Activated CD4-positive, alpha-beta memory T cell treated with anti-CD3 and anti-CD28 coated beads, Interleukin-2, amount 10 ng/mL, durations not matched to agents 7 days and 5 days (primary cell): ENCODE measurements around the gene DEGS2. TPM values are rescaled to one million over a fixed set of nuclear protein-coding genes. Genes with fewer than 3 reads are reported as not detected.

ENCODE experiments used
- CTCF ChIA-PET: fragments of 350-600 bp; sonication (Branson Sonifier 250); formaldehyde crosslinking; loops from one replicate; lab custom pipeline; 2021; ENCODE audit warnings: antibody characterized with exemption, inconsistent platforms; lab: Charles Lee
- POLR2A ChIA-PET: fragments of 350-600 bp; sonication (Branson Sonifier 250); formaldehyde crosslinking; loops from one replicate; lab custom pipeline; 2021; ENCODE audit warnings: antibody characterized with exemption; lab: Charles Lee
- DNase-seq: peaks from one replicate; pipeline ENCODE4 v3.0.0-alpha.2; 2020
- H3K27ac Mint-ChIP-seq: one replicate; pipeline ENCODE4 v1.8.0; 2021; ENCODE audit warnings: mild to moderate bottlenecking, mixed read lengths
- H3K27me3 Mint-ChIP-seq: one replicate; pipeline ENCODE4 v1.8.0; 2021; ENCODE audit warnings: mixed read lengths
- H3K36me3 Mint-ChIP-seq: one replicate; pipeline ENCODE4 v1.8.0; 2021; ENCODE audit warnings: low read depth, mixed read lengths
- H3K4me1 Mint-ChIP-seq: one replicate; pipeline ENCODE4 v1.8.0; 2021; ENCODE audit warnings: mixed read lengths
- H3K4me3 Mint-ChIP-seq: one replicate; pipeline ENCODE4 v1.8.0; 2021; ENCODE audit warnings: mild to moderate bottlenecking, mixed read lengths
- H3K9me3 Mint-ChIP-seq: one replicate; pipeline ENCODE4 v1.8.0; 2021; ENCODE audit warnings: mixed read lengths
- total RNA-seq, 2 experiments: library from RNA; stranded (reverse); gene quantifications; one replicate each; pipeline ENCODE4 v1.2.3, GENCODE V29; 2021

DEGS2 gene
- total RNA-seq, 2 experiments from 2014 or later: 0.20 to 0.25 TPM

DNA sequence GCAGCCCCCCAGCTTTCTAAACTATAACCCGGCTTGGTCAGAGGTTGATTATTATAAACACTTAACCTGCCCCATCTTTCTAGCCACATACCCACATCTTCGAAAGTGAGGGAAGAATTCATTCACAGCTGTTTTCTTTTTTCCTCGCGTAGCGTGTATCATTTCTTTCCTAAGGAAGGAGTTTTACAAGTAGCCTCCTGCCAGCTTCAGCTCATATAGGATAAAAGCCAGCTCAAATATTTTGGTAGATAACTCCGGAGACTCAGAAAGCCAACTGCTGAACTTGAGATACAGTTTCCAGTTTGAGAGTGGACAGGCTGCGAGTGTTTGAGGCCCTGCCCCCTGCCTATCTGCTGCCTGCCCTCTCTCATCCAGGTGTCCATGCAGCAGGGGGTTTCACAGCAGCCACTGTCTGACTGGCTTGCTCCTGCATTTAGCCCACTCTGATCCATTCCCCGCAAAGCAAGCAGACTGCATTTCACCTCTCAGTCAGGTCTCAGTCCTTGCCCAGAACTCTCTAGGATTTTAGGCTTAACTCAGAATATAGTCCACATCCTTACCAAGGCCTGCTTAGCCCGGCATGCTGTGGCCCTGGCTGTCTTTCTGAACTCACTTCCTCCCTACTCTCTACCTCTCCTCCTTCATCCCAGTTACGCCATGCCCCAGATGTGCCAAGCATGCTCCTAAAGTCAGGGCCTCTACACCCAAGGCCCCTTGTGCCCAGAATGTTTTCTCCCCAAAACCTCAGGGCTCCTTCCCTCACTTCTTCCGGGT is 47.3 kb downstream of the DEGS2 start:
- POLR2A ChIA-PET: interaction anchor here (1.1 to 58.4 kb wide), 4 partner anchors 10 to 51 kb away, joined by 3 to 1586 read pairs (median 4); partner anchors contain the start of gene EVL
- Mint-ChIP-seq H3K36me3 (peaks cover 81% of the 10 kb centered on the region), H3K4me1 (peaks cover 37% of the 10 kb centered on the region), H3K4me3 (no peak overlapping the region), H3K27me3 (no peaks in the 10 kb centered on the region), H3K27ac (peak overlapping the region; percentile 47), H3K9me3 (no peaks in the 10 kb centered on the region)
- no peak for DNase-seq
- CTCF ChIA-PET: interaction anchor here (1.0 to 28.0 kb wide), 4 partner anchors 9 to 55 kb away, joined by 3 to 563 read pairs (median 4); partner anchors contain the start of gene EVL

- POLR2A ChIA-PET: interaction anchor here (1.2 to 58.4 kb wide), 4 partner anchors 8 to 50 kb away, joined by 3 to 1586 read pairs (median 4); partner anchors contain the start of gene EVL
- DNase-seq: no peak
- H3K9me3 Mint-ChIP-seq: no peaks in the 10 kb centered on the region
- H3K36me3 Mint-ChIP-seq: peaks cover 83% of the 10 kb centered on the region
- H3K4me3 Mint-ChIP-seq: no peak overlapping the region
- H3K4me1 Mint-ChIP-seq: peaks cover 46% of the 10 kb centered on the region
- CTCF ChIA-PET: interaction anchor here (1.4 to 28.0 kb wide), 2 partner anchors 10 to 35 kb away, joined by 3 to 563 read pairs; partner anchors contain the start of gene EVL
- no peaks in the 10 kb centered on the region for H3K27me3 Mint-ChIP-seq
- H3K27ac Mint-ChIP-seq: peak overlapping the region; percentile 19
Measured at GRCh38 chr14:100110816-100111215, 48.6 kb downstream of the DEGS2 start.

GRCh38 chr14:100109594-100109955 is 49.9 kb downstream of the DEGS2 start:
- peaks cover 86% of the 10 kb centered on the region for H3K36me3 Mint-ChIP-seq
- no peaks in the 10 kb centered on the region for H3K27me3 Mint-ChIP-seq
- no peaks in the 10 kb centered on the region for H3K9me3 Mint-ChIP-seq
- H3K27ac Mint-ChIP-seq: peak overlapping the region; percentile 40
- POLR2A ChIA-PET: interaction anchor here (1.4 to 58.4 kb wide), 4 partner anchors 13 to 49 kb away, joined by 3 to 1586 read pairs (median 36); partner anchors contain the start of gene EVL
- H3K4me1 Mint-ChIP-seq: peaks cover 58% of the 10 kb centered on the region
- H3K4me3 Mint-ChIP-seq: no peak overlapping the region
- CTCF ChIA-PET: interaction anchor here (2.8 to 28.0 kb wide), 2 partner anchors 34 to 128 kb away, joined by 27 to 563 read pairs; partner anchors contain the start of gene EVL
- no peak for DNase-seq

GRCh38 chr14:100108840-100109593 is 50.4 kb downstream of the DEGS2 start:
- H3K4me1 Mint-ChIP-seq: peaks cover 63% of the 10 kb centered on the region
- POLR2A ChIA-PET: interaction anchor here (0.9 to 58.4 kb wide), 7 partner anchors 10 to 138 kb away, joined by 3 to 1586 read pairs (median 5); partner anchors contain the start of gene EVL
- peaks cover 87% of the 10 kb centered on the region for H3K36me3 Mint-ChIP-seq
- CTCF ChIA-PET: interaction anchor here (1.3 to 28.0 kb wide), 8 partner anchors 9 to 127 kb away, joined by 5 to 563 read pairs (median 9); partner anchors contain the start of gene EVL
- no peak overlapping the region for H3K4me3 Mint-ChIP-seq
- DNase-seq: no peak
- peak overlapping the region; percentile 76 for H3K27ac Mint-ChIP-seq
- no peaks in the 10 kb centered on the region for H3K9me3 Mint-ChIP-seq
- no peaks in the 10 kb centered on the region for H3K27me3 Mint-ChIP-seq

- peak; percentile 86 for DNase-seq
- ChIA-PET CTCF (interaction anchor here (0.8 to 28.0 kb wide), 16 partner anchors 8 to 137 kb away, joined by 3 to 563 read pairs (median 5); partner anchors contain the start of gene EVL), POLR2A (interaction anchor here (0.9 to 58.4 kb wide), 9 partner anchors 9 to 137 kb away, joined by 3 to 1586 read pairs (median 5); partner anchors contain the start of gene EVL)
- peak overlapping the region; percentile 76 for H3K27ac Mint-ChIP-seq
- H3K36me3 Mint-ChIP-seq: peaks cover 87% of the 10 kb centered on the region
- H3K4me3 Mint-ChIP-seq: no peak overlapping the region
- peaks cover 70% of the 10 kb centered on the region for H3K4me1 Mint-ChIP-seq
- H3K27me3 Mint-ChIP-seq: no peaks in the 10 kb centered on the region
- no peaks in the 10 kb centered on the region for H3K9me3 Mint-ChIP-seq
Measured at GRCh38 chr14:100108042-100108825, 51.2 kb downstream of the DEGS2 start.

GRCh38 chr14:100107236-100107635 is 52.2 kb downstream of the DEGS2 start:
- H3K9me3 Mint-ChIP-seq: no peaks in the 10 kb centered on the region
- H3K36me3 Mint-ChIP-seq: peaks cover 86% of the 10 kb centered on the region
- no peak for DNase-seq
- peaks cover 74% of the 10 kb centered on the region for H3K4me1 Mint-ChIP-seq
- no peak overlapping the region for H3K4me3 Mint-ChIP-seq
- no peaks in the 10 kb centered on the region for H3K27me3 Mint-ChIP-seq
- POLR2A ChIA-PET: interaction anchor here (1.3 to 58.4 kb wide), 4 partner anchors 10 to 47 kb away, joined by 6 to 1586 read pairs (median 38); partner anchors contain the start of gene EVL
- H3K27ac Mint-ChIP-seq: peak overlapping the region; percentile 76
- CTCF ChIA-PET: interaction anchor here (0.8 to 28.0 kb wide), 11 partner anchors 7 to 125 kb away, joined by 3 to 563 read pairs (median 8); partner anchors contain the start of gene EVL

- Mint-ChIP-seq H3K36me3 (peaks cover 88% of the 10 kb centered on the region), H3K9me3 (no peaks in the 10 kb centered on the region), H3K4me3 (peak overlapping the region; percentile 5), H3K27ac (peak overlapping the region; percentile 76), H3K4me1 (peaks cover 80% of the 10 kb centered on the region), H3K27me3 (no peaks in the 10 kb centered on the region)
- DNase-seq: peak; percentile 58
- ChIA-PET CTCF (interaction anchor here (1.0 to 28.0 kb wide), 6 partner anchors 11 to 86 kb away, joined by 3 to 563 read pairs (median 6); partner anchors contain the start of gene EVL), POLR2A (interaction anchor here (0.5 to 58.4 kb wide), 6 partner anchors 10 to 208 kb away, joined by 3 to 1586 read pairs (median 5); partner anchors contain the start of gene EVL)
Measured at GRCh38 chr14:100106250-100107112, 53.0 kb downstream of the DEGS2 start.

- peaks cover 90% of the 10 kb centered on the region for H3K36me3 Mint-ChIP-seq
- H3K27ac Mint-ChIP-seq: peak overlapping the region; percentile 76
- POLR2A ChIA-PET: interaction anchor here (0.5 to 58.4 kb wide), 8 partner anchors 11 to 207 kb away, joined by 3 to 1586 read pairs (median 4); partner anchors contain the start of gene EVL
- no peaks in the 10 kb centered on the region for H3K9me3 Mint-ChIP-seq
- CTCF ChIA-PET: interaction anchor here (1.0 to 28.0 kb wide), 8 partner anchors 10 to 87 kb away, joined by 3 to 563 read pairs (median 6); partner anchors contain the start of gene EVL
- H3K4me1 Mint-ChIP-seq: peaks cover 87% of the 10 kb centered on the region
- no peaks in the 10 kb centered on the region for H3K27me3 Mint-ChIP-seq
- peak overlapping the region; percentile 27 for H3K4me3 Mint-ChIP-seq
- no peak for DNase-seq
Measured at GRCh38 chr14:100105357-100106169, 53.9 kb downstream of the DEGS2 start.

DNA sequence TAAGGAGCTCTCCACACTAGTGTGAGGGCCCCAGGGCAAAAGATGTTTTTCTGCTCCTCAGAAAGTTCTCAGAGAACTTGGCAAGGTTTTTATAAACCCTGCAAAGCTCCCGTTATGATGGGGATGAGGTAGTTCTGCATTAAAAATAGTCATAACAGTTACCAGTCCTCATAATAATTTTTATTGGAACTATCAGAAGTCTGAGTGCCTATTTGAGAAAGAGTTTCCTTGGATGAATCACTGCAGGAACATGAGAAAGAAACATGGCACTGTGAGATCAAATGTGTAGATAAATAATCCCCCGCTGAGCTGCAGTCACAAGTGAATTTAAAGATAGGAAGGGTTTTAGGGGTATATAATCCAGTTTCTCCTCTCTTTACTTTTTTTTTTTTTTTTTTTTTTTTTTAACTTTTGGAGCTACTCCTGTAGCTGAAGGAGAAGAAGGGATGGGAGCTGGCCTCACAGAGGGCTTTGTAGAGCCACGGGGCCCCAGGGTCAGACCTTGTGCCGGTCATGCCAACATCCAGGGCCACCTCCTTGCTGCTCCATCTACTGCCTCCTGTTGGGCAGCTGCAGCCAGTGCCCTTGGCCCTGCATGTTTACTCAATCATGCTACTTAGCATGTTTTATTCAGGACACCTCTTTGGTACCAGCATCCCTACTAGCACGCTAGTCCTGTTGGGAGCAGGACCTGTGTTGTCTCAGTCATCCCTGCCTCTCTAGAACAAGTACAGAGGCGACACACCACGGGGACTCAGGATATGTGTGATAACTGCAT is 54.7 kb downstream of the DEGS2 start:
- Mint-ChIP-seq H3K9me3 (no peaks in the 10 kb centered on the region), H3K27me3 (no peaks in the 10 kb centered on the region)
- POLR2A ChIA-PET: interaction anchor here (0.9 to 58.4 kb wide), 8 partner anchors 12 to 117 kb away, joined by 3 to 1586 read pairs (median 5); partner anchors contain the start of gene EVL

More for the DNA sequence above, 54.7 kb downstream of the DEGS2 start:
- CTCF ChIA-PET: interaction anchor here (0.8 to 28.0 kb wide), 8 partner anchors 14 to 121 kb away, joined by 3 to 563 read pairs (median 3); partner anchors contain the start of gene EVL
- Mint-ChIP-seq H3K27ac (peak overlapping the region; percentile 77), H3K4me3 (peak overlapping the region; percentile 56), H3K36me3 (peaks cover 90% of the 10 kb centered on the region), H3K4me1 (peaks cover 94% of the 10 kb centered on the region)
- DNase-seq: no peak
